ENCODE results near the gene MORN3.

DNA sequence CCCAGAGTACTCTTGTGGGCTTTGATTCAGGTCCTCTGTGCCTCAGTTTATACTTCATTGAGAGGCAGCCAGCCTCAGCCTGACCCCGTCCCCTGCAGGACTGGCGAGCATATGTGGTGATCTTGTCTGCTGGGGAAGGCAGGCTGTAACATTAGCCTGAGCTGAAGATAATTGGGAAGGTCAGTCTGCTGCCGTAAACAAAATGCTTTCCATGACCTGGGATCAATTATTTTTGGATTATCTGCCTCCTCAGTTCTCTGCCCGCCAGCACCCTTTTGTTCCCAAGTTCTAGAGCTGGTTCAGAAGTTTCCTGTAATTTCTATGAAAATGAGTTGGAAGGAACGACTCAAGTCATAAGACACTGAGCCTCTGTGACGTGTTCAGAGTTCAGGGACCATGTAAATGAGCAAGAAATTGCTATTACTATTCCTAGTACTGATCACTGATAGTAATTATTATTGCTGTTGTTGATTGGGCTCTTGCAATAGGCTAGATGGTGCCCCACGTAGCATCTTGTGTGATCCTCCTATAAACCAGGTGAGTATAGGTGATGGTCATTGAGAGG is 38.6 kb downstream of the MORN3 start:
- TF ChIP-seq TAF1 (IDR thresholded peaks at IDR 0.05; ENCODE audit: borderline replicate concordance, low read depth, low read length) (no peak), POLR2A (IDR thresholded peaks at IDR 0.05; ENCODE audit: low read depth, low read length) (no peak), USF1 (IDR thresholded peaks at IDR 0.05; ENCODE audit: borderline replicate concordance, extremely low read length, insufficient read depth, low read depth, low read length) (no peak), PRDM15 (CRISPR knock-in tag; IDR thresholded peaks at IDR 0.05) (no peak), RELA (IDR thresholded peaks at IDR 0.05; ENCODE audit: borderline replicate concordance, partially characterized antibody) (no peak), ZNF384 (IDR thresholded peaks at IDR 0.05; ENCODE audit: borderline replicate concordance, low read depth, low read length) (no peak), CTCF (IDR thresholded peaks at IDR 0.05 in 2 of 3, conservative IDR thresholded peaks at IDR 0.05 in 1 of 3; ENCODE audit: control insufficient read depth in 2 of 3, extremely low read depth in 1 of 3, insufficient read depth in 1 of 3, low read depth in 3 of 3, low read length in 3 of 3) (no peak), EZH2 (IDR thresholded peaks at IDR 0.05; ENCODE audit: borderline replicate concordance, control insufficient read depth, low read depth, low read length) (no peak)
- TF ChIP-seq, protein P1, sequence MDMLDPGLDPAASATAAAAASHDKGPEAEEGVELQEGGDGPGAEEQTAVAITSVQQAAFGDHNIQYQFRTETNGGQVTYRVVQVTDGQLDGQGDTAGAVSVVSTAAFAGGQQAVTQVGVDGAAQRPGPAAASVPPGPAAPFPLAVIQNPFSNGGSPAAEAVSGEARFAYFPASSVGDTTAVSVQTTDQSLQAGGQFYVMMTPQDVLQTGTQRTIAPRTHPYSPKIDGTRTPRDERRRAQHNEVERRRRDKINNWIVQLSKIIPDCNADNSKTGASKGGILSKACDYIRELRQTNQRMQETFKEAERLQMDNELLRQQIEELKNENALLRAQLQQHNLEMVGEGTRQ (IDR thresholded peaks at IDR 0.05; ENCODE audit: borderline replicate concordance, low read depth, low read length), result no peak
